Inflammatory macrophage treated with lipopolysaccharide for 4 hours (primary cell): ENCODE data around the gene RFX8.
"Not testable (repeated sequence)": the region's sequence is repeated elsewhere in the genome, so short reads cannot be mapped to it uniquely, and the experiment has no call there.

Experiments used
- DNase-seq: peaks from one replicate; pipeline ENCODE4 v3.0.0-alpha.2; 2020

The RFX8 gene

DNA sequence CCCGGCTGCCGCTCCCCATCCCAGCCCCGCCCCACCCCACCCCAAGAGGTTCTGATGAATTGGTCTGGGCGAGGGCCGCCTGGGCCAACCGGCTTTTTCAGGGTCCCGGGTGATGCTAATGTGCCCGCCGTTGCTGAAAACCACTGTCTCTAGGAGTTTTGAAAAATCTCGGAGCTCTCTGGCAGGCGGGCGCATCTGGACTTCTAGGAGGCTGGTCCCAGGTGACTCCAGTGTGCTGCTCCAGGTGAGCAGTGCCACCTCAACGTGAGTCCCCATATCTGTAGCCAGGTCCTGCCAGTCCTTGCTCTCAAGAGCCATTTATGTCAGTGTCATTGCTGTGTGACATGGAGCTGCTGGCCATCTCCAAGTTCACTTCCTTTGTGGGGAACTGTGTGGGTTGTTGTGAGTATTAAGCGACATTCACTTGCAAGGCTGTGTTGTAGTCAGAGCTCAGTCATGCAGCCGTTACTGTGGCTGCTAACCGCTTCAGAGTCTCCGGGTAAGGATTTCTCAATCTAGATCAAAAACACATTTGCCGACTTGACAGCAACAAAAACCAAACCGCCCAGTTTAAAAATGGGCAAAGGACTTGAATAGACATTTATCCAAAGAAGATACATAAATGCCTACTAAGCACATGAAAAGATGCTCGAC, at the start of gene RFX8:
Gene RFX8, minus strand, starts transcription at position 382 of the 654 bp plus-strand sequence. CDS start 8,264 bp downstream, outside the sequence.
- peak; percentile 96 for DNase-seq

GRCh38 chr2:101521487-101521886, 46.6 kb upstream of the RFX8 start:
- DNase-seq: peak; percentile 95

- no peak for DNase-seq
Observed at GRCh38 chr2:101520246-101520645, 45.3 kb upstream of the RFX8 start.

DNA sequence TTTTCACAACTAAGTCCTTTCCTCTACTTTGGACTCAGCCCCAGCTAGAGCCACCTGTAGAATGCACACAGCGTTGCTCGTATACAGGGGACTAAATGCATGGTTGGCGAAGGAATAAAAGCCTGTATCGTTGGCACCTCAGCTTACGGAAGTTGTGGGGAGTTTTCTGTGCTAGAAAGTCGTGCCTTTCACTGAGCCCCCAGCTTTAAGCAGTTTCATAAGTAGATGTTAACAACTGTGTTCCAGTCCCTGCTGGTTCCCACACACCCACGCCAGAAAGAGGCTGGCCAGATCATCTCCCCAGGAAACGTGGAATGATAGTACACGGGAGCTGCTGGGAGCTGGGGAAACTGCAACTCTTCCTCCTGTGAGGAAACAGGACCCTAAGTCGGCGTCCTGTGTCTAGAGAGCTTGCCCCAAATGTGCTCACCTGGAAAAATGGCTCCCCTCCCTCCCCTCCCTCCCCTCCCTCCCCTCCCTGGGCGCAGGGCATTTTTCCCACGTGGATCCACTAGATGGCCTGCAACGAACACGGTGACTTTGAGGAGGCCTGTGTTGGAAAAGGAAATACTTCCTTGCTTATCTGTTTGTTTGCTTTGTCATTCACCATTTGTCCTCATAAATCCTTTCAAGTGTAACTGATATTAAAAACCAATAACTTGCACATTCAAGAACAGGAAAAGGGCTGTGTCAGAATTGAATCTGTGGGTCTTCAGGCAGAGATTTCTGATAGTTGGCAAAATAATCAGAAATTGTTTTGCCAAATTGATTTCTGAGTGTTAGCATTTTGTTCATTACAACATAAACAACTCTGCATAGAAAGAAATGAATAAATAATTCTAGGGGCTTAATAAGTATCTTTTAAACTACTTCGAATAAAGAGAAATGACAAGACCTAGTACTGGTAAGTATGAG, 43.9 kb upstream of the RFX8 start:
- no peak for DNase-seq

DNA sequence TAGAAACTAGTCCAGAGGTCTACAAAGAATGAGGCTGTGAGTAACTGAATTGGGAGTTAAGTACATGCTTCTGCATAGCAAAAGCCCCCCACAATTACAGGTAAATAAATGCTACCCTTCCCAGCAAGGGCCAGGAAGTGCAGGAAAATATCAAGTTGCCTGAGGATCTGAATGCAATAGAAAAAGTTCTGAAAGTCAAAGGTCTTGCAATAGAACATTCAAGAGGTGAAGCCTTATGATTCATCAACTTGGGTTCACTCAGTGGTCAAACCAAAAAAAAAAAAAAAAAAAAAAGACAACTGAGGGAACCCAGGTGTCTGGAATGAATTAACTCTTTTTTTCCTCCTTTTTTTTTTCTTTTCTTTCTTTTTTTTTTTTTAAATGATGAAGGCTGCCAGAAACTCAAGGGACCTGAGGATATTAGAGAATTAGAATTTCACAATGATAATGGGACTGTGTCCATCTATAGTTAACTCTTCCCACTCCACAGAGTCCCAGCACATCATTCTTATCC, 42.9 kb upstream of the RFX8 start:
- peak; percentile 24 for DNase-seq

DNA sequence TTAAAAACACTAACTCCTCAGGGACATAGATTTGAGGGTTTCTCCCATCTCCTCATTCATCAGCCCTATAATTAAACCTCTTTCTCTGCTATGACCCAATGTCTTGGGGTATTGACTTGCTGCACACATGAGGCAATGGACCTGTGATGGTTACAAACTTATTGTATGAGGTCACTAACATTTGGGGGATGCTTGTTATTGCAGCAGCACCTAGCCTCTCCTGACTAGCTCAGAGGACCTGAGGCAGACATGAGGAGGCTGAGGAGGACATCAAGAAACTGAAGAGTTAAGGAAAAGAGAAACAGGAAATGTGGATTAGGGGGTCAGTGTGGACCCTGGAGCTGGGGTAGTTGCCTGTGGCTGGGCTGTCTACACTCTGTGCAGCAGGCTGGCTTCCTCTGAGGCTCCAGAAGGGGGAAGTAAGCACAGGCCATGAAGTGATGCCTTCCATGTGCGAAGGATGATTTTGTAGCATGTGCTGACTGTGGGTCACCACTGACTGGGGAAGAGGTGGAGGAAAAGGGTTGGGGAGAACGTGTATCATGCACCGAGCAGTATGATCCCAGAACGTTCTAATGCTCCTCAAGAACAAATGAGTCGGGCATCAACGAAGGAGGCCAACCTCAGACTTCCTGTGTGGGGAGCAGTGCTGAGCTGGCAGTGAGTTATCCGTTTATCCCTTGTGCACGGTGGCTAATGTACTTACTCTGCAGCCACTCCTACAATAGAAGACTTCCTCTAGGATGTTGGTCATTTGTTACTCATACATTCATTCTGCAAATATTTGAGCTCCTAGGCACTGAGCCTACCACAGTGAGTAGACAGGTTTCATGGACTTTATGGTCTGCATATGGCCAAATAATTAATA, 42.1 kb upstream of the RFX8 start:
- peak; percentile 76 for DNase-seq

DNA sequence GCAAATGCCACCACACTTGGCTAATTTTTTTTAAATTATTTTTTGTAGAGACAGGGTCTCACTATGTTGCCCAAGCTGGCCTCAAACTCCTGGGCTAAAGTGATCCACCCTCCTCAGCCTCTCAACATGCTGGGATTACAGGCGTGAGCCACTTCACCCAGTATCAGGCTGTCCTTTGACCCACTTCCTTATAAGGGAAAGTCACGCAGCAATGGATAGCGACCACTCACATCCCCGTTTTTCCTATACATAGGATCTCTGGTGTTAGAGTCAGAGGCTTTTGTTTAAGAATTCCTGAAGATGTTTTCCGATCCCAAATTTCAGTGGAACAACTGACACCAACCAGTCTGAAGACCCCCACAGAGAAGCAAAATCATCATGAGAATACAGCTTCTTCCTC, 41.4 kb upstream of the RFX8 start:
- no peak for DNase-seq

GRCh38 chr2:101515477-101515876, 40.6 kb upstream of the RFX8 start:
- no peak for DNase-seq

DNA sequence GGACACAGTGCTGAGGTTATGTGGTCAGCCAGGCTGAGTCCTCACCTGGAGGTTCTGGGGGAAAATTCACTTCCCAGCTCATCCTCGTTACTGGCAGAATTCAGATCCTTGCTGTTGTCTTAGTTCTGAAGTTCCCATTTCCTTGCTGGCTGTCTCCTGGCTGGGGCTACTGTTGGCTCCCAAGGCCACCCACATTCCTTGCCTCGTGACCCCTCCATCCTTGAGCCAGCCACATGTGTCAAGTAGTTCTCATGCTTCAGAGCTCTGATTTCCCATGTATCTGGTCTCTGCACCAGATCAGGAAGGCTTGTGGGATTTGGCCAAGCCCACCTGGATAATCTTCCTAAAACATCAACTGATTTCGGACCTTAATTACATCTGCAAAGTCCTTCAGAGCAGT, 38.1 kb upstream of the RFX8 start:
- no peak for DNase-seq

GRCh38 chr2:101511381-101511780, 36.5 kb upstream of the RFX8 start:
- no peak for DNase-seq

DNA sequence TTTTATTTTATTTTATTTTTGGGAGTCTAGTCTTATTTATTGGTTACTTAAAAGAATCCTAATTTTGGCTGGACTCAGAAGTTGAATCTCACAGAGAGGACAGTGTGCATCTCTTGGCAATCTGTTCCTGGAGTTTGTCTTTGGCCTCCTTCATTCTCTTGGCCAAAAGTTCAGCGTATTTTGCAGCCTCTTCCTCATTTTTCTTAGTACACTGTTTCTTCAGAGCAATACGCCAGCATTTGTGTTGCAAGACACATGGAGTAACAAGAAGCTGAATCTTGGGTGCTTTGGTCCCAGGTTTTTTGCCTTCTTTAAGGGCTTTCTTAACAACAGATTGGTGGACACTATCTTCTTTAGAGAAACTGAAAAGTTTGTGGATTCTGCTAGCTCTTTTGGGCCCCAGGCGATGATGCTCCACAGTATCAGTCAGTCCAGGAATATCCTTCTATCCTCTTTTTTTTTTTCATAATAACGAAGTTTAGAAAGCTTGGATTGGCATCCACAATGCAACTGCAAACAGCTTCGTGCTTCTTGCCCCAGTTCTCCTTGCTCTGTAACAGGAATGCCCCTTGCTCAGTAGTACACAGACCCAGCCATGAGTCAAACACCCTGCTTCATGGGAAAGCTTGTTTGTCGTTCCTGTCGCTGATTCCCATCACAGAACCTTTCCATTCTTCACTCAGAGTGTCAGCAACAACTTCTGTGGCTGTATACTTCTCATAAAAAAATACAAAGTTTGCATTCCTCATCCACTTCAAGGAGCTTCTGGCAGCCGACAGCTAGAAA, 34.8 kb upstream of the RFX8 start:
- DNase-seq: peak; percentile 86

DNA sequence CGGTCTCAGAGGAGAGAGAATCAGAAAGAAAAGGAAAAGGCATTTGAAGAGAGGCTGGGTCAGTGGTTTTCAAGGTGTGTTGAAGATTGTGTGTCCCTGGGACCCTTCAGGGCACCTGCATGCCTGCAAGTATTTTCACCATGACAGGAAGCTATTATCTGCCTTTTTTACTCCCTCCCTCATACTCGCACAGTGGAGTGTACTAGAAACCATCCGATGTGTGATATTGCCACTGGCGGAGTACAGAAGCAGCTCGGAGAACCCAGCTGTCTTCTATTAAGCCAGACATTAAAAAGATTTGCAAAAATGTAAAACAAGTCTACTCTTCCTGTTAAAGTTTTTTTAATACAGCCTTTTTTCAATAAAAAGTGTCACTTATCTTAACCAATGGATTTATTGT, 33.7 kb upstream of the RFX8 start:
- DNase-seq: no peak

- peak; percentile 27 for DNase-seq
Observed at GRCh38 chr2:101505276-101505675, 30.4 kb upstream of the RFX8 start.

DNA sequence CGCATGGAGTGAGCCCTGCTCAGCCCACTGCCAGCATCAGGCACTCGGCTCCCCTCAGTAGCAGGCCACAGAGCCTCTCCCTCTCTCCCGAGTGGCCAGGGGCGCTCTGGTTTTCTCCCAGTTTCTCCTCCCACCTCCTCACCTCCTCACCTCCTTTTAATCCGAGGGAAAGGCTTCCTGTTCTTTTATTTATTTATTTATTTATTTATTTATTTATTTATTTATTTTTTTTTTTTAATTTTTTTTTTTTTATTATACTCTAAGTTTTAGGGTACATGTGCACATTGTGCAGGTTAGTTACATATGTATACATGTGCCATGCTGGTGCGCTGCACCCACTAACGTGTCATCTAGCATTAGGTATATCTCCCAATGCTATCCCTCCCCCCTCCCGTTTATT, 29.8 kb upstream of the RFX8 start:
- not testable (repeated sequence) for DNase-seq

DNA sequence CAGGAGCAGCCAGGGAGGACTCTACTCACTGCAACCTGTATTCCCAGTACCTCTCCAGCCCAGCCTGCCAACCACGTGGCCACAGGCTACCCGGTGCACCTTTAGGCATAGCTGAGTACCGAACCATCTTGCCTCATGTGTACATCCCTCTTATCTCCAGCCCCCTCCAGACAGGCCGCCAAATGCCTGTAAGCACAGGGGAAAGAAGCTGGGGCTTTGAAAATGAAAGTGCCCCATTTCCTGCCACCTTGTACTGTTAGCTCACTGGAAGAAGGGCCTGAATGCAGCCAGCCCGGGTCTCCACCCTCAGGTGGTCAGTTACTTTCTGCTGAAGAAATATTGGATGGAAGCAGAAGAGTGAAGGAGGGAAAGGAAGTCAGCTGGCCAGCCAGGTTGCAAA, 27.2 kb upstream of the RFX8 start:
- DNase-seq: no peak

DNA sequence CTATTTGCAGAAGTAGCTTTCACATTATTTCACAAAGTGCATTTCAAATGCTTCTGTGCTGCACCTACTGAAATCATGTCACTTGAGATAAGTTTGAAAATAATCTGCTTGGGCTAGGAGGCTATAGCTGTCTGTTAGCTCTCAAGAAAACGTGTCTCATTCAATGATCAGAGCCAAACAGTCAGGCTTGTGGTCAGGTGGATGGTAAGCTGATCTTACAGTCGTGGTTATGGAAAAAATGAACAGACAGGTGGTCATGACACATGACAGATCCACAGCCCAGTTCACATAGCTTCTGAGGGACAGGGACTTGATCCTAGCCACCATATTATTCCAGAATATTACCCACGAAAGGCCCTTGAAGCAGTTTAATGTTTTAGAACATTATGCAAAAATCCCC, 26.5 kb upstream of the RFX8 start:
- DNase-seq: no peak

DNA sequence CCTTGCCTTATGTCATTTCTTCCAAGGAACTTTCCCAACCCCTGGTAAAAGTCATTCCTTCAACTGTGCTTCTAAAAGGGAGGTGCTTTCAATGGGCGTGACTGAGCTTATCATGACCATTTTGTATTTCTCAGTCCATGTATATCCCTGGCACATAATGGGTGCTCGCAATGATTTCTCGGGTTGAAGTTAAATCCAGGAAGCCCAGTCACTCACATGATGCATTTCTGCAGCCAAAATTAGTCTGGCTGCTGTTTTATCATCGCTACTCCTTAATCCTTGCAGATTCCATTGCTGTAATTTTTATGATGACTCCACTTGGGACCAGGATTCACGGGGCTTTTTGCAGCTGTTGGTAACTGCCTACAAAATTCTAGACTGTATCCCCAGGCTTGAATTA, 25.9 kb upstream of the RFX8 start:
- DNase-seq: no peak

- no peak for DNase-seq
Observed at GRCh38 chr2:101500180-101500579, 25.3 kb upstream of the RFX8 start.

DNA sequence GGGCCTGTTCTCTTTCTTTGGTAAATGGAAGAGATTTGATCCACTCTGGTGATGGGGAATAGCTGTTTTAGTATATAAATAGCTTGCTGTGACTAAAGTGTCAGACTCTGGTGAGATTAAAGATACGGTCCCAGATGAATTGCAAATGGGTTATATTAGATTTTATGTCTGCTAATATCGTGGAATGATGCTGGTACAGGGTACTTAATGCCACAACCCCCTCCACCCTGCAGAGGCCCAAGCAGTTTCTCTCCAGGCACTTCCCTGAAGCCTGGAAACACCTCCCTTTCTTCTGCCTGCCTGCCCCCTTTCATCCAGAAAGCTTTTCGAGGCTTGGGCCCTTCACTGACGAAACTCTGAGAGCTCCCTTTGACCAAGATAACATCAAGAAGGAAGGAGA, 21.4 kb upstream of the RFX8 start:
- no peak for DNase-seq

DNA sequence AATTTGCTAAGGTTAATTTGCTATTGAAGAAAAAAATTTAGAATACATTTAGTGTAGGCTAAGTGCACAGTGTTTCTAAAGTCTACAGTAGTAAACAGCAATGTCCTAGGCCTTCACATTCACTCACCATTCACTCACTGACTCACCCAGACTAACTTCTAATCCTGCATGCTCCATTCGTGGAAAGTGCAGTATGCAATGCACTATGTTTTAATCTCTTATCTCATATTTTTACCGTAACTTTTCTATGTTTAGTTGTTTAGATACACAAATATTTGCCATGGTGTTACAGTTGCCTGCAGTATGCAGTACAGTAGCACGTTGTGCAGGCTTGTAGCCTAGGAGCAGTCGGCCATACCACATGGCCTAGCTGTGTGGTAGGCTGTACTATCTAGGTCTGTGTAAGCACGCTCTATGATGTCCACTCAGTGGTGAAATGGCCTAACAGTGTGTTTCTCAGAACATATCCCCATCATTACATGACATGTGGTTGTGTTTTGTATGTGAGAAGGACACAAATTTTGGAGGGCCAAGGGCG, 18.1 kb upstream of the RFX8 start:
- DNase-seq: no peak

GRCh38 chr2:101486994-101487393, 12.1 kb upstream of the RFX8 start:
- DNase-seq: no peak

DNA sequence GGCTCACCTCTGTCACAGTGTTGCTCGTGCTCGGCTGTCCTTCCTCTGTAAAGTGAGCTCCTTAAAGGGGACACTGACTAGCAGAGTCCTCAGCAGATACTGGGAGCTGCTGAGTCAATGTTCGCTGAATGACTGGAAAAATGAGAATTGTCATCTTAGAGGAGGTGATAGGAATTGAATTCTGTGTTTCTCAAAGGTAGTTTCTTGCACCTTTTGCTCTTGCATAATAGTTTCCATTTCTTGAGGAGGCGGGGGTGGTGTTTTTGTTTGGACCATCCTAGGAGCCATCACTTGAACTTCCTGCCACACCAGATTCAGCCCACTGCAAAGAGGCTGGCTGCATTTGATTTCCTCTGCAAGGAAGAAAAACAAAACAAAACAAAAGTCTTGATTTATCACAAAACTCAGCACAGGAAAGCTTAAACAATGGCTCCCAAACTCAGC, 11.4 kb upstream of the RFX8 start:
- DNase-seq: no peak
